SU-DHL-6 (cell line): ENCODE data around the gene PSMA7.

ENCODE experiments used
- H2AFZ ChIP-seq: fragments of 200-600 bp; sonication (generic); 2 replicates; pipeline ENCODE4 v1.6.1; 2014; ENCODE audit warnings: low read depth, mild to moderate bottlenecking, moderate library complexity, mixed read lengths, antibody characterized with exemption, low read length; ENCODE audit not compliant: severe bottlenecking
- H3F3A ChIP-seq: fragments of 200-600 bp; shearing (Covaris generic); 2 replicates; pipeline ENCODE4 v1.6.0; 2016; ENCODE audit warnings: antibody characterized with exemption, mild to moderate bottlenecking; ENCODE audit not compliant: insufficient read depth
- H3K27ac ChIP-seq: fragments of 200-600 bp; sonication (generic); 2 replicates; pipeline ENCODE4 v1.5.1; 2016; ENCODE audit warnings: low read depth, mild to moderate bottlenecking, low read length, moderate library complexity, mixed read lengths
- H3K27me3 ChIP-seq: fragments of 200-600 bp; sonication (generic), shearing (Covaris generic); 2 replicates; pipeline ENCODE4 v1.6.0; 2014; ENCODE audit warnings: mild to moderate bottlenecking, low read length
- H3K36me3 ChIP-seq: fragments of 200-600 bp; sonication (generic); 2 replicates; pipeline ENCODE4 v1.6.1; 2014; ENCODE audit warnings: mild to moderate bottlenecking, low read length, mixed read lengths
- H3K4me2 ChIP-seq: fragments of 300-600, 200-600 bp; shearing (Covaris generic), sonication (generic); 2 replicates; pipeline ENCODE4 v1.6.0; 2014; ENCODE audit warnings: low read length, low read depth, mild to moderate bottlenecking; ENCODE audit not compliant: poor library complexity, severe bottlenecking
- H3K4me3 ChIP-seq: fragments of 200-600 bp; sonication (generic); 2 replicates; pipeline ENCODE4 v1.5.1; 2014; ENCODE audit warnings: antibody characterized with exemption, low read length, mild to moderate bottlenecking, mixed read lengths; ENCODE audit not compliant: insufficient read depth, poor library complexity, severe bottlenecking
- H3K79me2 ChIP-seq: fragments of 200-600 bp; sonication (generic); 2 replicates; pipeline ENCODE4 v1.6.1; 2014; ENCODE audit warnings: mild to moderate bottlenecking, low read length, moderate library complexity; ENCODE audit not compliant: insufficient read depth
- H3K9ac ChIP-seq: fragments of 200-600 bp; sonication (generic); 2 replicates; pipeline ENCODE4 v1.7.0; 2014; ENCODE audit warnings: mild to moderate bottlenecking, low read length
- H3K9me2 ChIP-seq: fragments of 200-600 bp; sonication (generic); replicated peaks from 2 replicates; pipeline ENCODE4 v1.6.1; 2014; ENCODE audit warnings: low read length; ENCODE audit not compliant: insufficient read depth
- H3K9me3 ChIP-seq: fragments of 200-600 bp; sonication (generic); 2 replicates; pipeline ENCODE4 v1.6.1; 2014; ENCODE audit warnings: low read length, mixed read lengths; ENCODE audit not compliant: insufficient read depth
- H4K20me1 ChIP-seq: fragments of 200-600 bp; sonication (generic); 2 replicates; pipeline ENCODE4 v1.6.1; 2014; ENCODE audit warnings: low read depth, mild to moderate bottlenecking, antibody characterized with exemption, low read length, moderate library complexity, mixed read lengths
- CTCF ChIP-seq: fragments of 200-600 bp; sonication (generic); IDR thresholded peaks from one replicate; pipeline ENCODE4 v1.5.1; 2017; ENCODE audit warnings: antibody characterized with exemption, mild to moderate bottlenecking, low read length, moderate library complexity; ENCODE audit not compliant: insufficient read depth, poor library complexity, severe bottlenecking
- EZH2phosphoT487 ChIP-seq: fragments of 200-600 bp; sonication (generic), shearing (Covaris generic); conservative IDR thresholded peaks from 2 replicates; pipeline ENCODE4 v1.6.1; 2018; ENCODE audit warnings: mild to moderate bottlenecking, antibody characterized with exemption, low read length, moderate library complexity, mixed read lengths

PSMA7 gene

GRCh38 chr20:62087227-62087626 lies 56.0 kb downstream of the PSMA7 start:
- Histone ChIP-seq H3K79me2 (no peaks in the 10 kb centered on the region), H3K9me2 (no peaks in the 10 kb centered on the region), H3K4me2 (no peak overlapping the region), H3K36me3 (no peaks in the 10 kb centered on the region), H3K4me3 (no peak overlapping the region), H4K20me1 (no peaks in the 10 kb centered on the region), H2AFZ (no peak overlapping the region), H3F3A (no peaks in the 10 kb centered on the region), H3K27ac (no peak overlapping the region), H3K9ac (no peak overlapping the region), H3K27me3 (no peaks in the 10 kb centered on the region), H3K9me3 (no peaks in the 10 kb centered on the region)
- TF ChIP-seq EZH2phosphoT487 (no peak), CTCF (no peak)
